ENCODE results near the gene FLYWCH1. TPM values are rescaled to one million over a fixed set of nuclear protein-coding genes. Genes with fewer than 3 reads are reported as not detected.

Gene FLYWCH1
- total RNA-seq, 1 donor from 2014 or later, result 5.1 TPM

DNA sequence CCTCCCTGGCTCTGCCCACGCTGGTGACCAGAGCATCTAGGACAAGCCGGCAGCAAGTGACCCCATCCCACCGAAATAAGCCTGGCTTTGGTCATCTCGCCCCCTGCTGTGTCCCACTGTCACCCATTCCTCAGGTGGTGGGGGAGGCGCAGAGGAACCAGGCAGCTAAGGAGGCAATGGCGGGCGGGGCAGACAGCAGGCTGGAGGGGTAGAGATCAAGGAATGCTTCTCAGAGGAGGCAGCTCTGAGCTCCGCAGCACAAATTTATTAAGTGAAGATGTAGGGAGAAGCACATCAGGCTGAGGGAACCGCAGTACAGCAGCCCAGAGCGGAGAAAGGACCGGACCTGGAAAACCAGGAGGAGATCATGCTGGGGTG lies 44.8 kb downstream of the FLYWCH1 start:
- H3K4me3 ChIP-seq, result no peak overlapping the region
- Mint-ChIP-seq H3K27me3 (ENCODE audit: insufficient read depth, low read depth) (peaks cover 8% of the 10 kb centered on the region), H3K27ac (no peak overlapping the region), H3K4me1 (peaks cover 7% of the 10 kb centered on the region), H3K9me3 (no peaks in the 10 kb centered on the region), H3K36me3 (no peaks in the 10 kb centered on the region), H3K4me3 (peak overlapping the region; percentile 44)
- H3K36me3 ChIP-seq, result no peaks in the 10 kb centered on the region
- no peaks in the 10 kb centered on the region for H3K4me1 ChIP-seq
- no peaks in the 10 kb centered on the region for H3F3A ChIP-seq (ENCODE audit: low read depth)
- H3K9ac ChIP-seq, result no peak overlapping the region
- no peak overlapping the region for H3K27ac ChIP-seq
- no peaks in the 10 kb centered on the region for H3K9me3 ChIP-seq (ENCODE audit: low read depth)
- TF ChIP-seq EZH2phosphoT487 (IDR thresholded peaks at IDR 0.05) (no peak), EZH2 (IDR thresholded peaks at IDR 0.05) (no peak)
- TF ChIP-seq, protein P1, sequence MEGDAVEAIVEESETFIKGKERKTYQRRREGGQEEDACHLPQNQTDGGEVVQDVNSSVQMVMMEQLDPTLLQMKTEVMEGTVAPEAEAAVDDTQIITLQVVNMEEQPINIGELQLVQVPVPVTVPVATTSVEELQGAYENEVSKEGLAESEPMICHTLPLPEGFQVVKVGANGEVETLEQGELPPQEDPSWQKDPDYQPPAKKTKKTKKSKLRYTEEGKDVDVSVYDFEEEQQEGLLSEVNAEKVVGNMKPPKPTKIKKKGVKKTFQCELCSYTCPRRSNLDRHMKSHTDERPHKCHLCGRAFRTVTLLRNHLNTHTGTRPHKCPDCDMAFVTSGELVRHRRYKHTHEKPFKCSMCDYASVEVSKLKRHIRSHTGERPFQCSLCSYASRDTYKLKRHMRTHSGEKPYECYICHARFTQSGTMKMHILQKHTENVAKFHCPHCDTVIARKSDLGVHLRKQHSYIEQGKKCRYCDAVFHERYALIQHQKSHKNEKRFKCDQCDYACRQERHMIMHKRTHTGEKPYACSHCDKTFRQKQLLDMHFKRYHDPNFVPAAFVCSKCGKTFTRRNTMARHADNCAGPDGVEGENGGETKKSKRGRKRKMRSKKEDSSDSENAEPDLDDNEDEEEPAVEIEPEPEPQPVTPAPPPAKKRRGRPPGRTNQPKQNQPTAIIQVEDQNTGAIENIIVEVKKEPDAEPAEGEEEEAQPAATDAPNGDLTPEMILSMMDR (IDR thresholded peaks at IDR 0.05), result no peak
- DNase-seq (ENCODE audit: low spot score), result no peak
- H2AFZ ChIP-seq (replicated peaks), result no peak overlapping the region
- no peaks in the 10 kb centered on the region for H3K27me3 ChIP-seq
- H3K79me2 ChIP-seq (ENCODE audit: low read depth), result no peaks in the 10 kb centered on the region
- no peak overlapping the region for H3K4me2 ChIP-seq
- no peaks in the 10 kb centered on the region for H4K20me1 ChIP-seq (ENCODE audit: low read depth)

DNA sequence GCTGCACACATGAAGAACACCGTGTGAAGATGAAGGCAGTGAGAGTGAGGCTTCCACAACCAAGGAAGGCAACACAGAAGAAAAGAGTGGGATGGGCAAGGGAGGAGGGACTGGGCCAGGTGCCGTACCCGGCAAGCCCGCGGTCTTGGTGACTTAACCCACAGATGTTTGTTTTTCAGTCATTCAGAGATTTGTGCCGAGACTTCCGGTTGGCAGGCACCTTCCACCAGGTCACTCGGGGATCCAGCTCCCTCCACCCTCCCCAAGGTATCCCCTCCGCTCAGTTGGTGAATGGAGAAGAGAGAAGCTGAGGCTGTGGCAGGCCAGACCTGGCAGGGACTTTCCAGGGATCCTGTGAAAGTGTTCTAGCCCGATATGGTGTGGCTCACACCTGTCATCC lies 47.5 kb downstream of the FLYWCH1 start:
- H4K20me1 ChIP-seq (ENCODE audit: low read depth), result no peaks in the 10 kb centered on the region
- peaks cover 13% of the 10 kb centered on the region for H3K4me1 ChIP-seq
- H3K27ac ChIP-seq, result no peak overlapping the region
- H3K27ac Mint-ChIP-seq, result no peak overlapping the region
- H2AFZ ChIP-seq (replicated peaks), result no peak overlapping the region
- H3K9me3 Mint-ChIP-seq, result no peaks in the 10 kb centered on the region
- no peaks in the 10 kb centered on the region for H3K79me2 ChIP-seq (ENCODE audit: low read depth)
- H3K9me3 ChIP-seq (ENCODE audit: low read depth), result no peaks in the 10 kb centered on the region
- H3K27me3 ChIP-seq, result peaks cover 24% of the 10 kb centered on the region
- TF ChIP-seq, protein P1 (IDR thresholded peaks at IDR 0.05), result no peak
- TF ChIP-seq EZH2phosphoT487 (IDR thresholded peaks at IDR 0.05) (no peak), EZH2 (IDR thresholded peaks at IDR 0.05) (no peak)
- H3K36me3 Mint-ChIP-seq, result no peaks in the 10 kb centered on the region
- no peak overlapping the region for H3K4me3 ChIP-seq
- peaks cover 18% of the 10 kb centered on the region for H3F3A ChIP-seq (ENCODE audit: low read depth)
- no peak for DNase-seq (ENCODE audit: low spot score)
- peaks cover 11% of the 10 kb centered on the region for H3K4me1 Mint-ChIP-seq
- H3K27me3 Mint-ChIP-seq (ENCODE audit: insufficient read depth, low read depth), result peaks cover 15% of the 10 kb centered on the region
- no peak overlapping the region for H3K4me2 ChIP-seq
- no peaks in the 10 kb centered on the region for H3K36me3 ChIP-seq
- H3K9ac ChIP-seq, result no peak overlapping the region
- no peak overlapping the region for H3K4me3 Mint-ChIP-seq

DNA sequence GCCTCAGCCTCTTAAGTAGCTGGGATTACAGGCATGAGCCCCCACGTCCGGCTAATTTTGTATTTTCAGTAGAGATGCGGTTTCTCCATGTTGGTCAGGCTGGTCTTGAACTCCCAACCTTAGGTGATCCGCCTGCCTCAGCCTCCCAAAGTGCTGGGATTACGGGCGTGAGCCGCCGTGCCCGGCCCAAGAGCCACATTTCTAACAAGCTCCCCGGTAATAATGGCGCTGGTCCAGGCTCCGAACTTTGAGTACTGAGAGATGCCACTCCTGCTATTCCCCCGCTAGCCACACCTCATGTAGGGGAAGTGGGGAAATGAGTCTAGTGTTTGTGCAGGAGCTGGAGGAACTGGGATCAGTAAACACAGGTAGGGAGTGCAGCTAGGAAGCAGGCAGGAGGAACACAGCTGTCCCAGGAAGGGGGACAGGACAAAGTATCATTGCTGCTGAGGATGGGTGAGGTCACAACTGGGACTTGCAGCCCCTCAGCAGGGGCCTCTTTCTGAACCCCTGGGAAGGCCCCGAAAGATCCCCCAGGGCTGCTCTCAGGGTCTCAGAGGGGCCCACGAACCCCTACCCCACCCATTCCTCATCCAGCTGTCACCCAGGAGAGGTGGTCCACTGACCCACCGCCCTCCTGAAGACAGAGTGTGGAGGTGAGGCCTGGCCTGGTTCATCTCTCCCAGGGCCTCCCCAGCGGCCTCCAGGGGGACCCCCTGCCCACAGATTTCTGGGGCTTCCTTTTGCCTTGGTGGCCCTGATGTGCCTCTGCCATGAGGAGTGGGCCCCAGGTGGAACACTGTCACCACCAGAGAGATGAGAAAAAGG lies 48.7 kb downstream of the FLYWCH1 start:
- Mint-ChIP-seq H3K9me3 (no peaks in the 10 kb centered on the region), H3K27me3 (ENCODE audit: insufficient read depth, low read depth) (peaks cover 15% of the 10 kb centered on the region)
- no peak overlapping the region for H2AFZ ChIP-seq (replicated peaks)

More for the DNA sequence above, 48.7 kb downstream of the FLYWCH1 start:
- H3K4me3 Mint-ChIP-seq, result peak overlapping the region; percentile 58
- Histone ChIP-seq H3K27me3 (peaks cover 36% of the 10 kb centered on the region), H3K4me2 (no peak overlapping the region), H3K36me3 (no peaks in the 10 kb centered on the region), H3K9me3 (ENCODE audit: low read depth) (no peaks in the 10 kb centered on the region), H4K20me1 (ENCODE audit: low read depth) (peaks cover 4% of the 10 kb centered on the region), H3K4me3 (no peak overlapping the region), H3K79me2 (ENCODE audit: low read depth) (no peaks in the 10 kb centered on the region), H3F3A (ENCODE audit: low read depth) (peaks cover 29% of the 10 kb centered on the region), H3K27ac (no peak overlapping the region), H3K4me1 (peaks cover 18% of the 10 kb centered on the region), H3K9ac (no peak overlapping the region)
- H3K36me3 Mint-ChIP-seq, result no peaks in the 10 kb centered on the region
- TF ChIP-seq, protein P1 (IDR thresholded peaks at IDR 0.05), result peak; percentile 4
- no peak for TF ChIP-seq EZH2 (IDR thresholded peaks at IDR 0.05)
- H3K4me1 Mint-ChIP-seq, result peaks cover 9% of the 10 kb centered on the region
- no peak overlapping the region for H3K27ac Mint-ChIP-seq
- DNase-seq (ENCODE audit: low spot score), result no peak
